ENCODE results near the gene SAMD4A. TPM values are rescaled to one million over a fixed set of nuclear protein-coding genes. Genes with fewer than 3 reads are reported as not detected.

SAMD4A gene
- total and polyA plus RNA-seq, 2 of the 4 experiments (the other 2 are of a cell fraction): 22.9 to 38.2 TPM

GRCh38 chr14:54728700-54729527, 162.0 kb downstream of the SAMD4A start:
- POLR2A ChIA-PET (ENCODE audit: unreplicated experiment): no interaction called here
- no peaks in the 10 kb centered on the region for H3K36me3 ChIP-seq (ENCODE audit: control insufficient read depth, insufficient read depth, low read length)

More at GRCh38 chr14:54728700-54729527, 162.0 kb downstream of the SAMD4A start:
- Histone ChIP-seq H3K27me3 (ENCODE audit: control insufficient read depth, insufficient read depth, low read length) (no peaks in the 10 kb centered on the region), H3K79me1 (ENCODE audit: low read depth in 1 of 2, low read length in 2 of 2) (peaks cover 49 to 83% of the 10 kb centered on the region in 2 experiments), H3K4me3 (ENCODE audit: insufficient read depth, low read depth, low read length) (no peak overlapping the region), H3K4me1 (ENCODE audit: control insufficient read depth, insufficient read depth, low read length) (peaks cover 20% of the 10 kb centered on the region), H2BK15ac (ENCODE audit: low read depth, low read length) (no peak overlapping the region), H3K4ac (ENCODE audit: low read depth, low read length) (no peak overlapping the region), H4K20me1 (ENCODE audit: insufficient read depth, low read length) (peaks cover 53% of the 10 kb centered on the region), H2BK5ac (ENCODE audit: low read depth, low read length, poor library complexity, severe bottlenecking) (no peak overlapping the region), H3K9ac (ENCODE audit: low read depth, low read length) (no peak overlapping the region), H3K14ac (replicated peaks; ENCODE audit: low read depth, low read length) (peak overlapping the region; percentile 60), H2BK120ac (ENCODE audit: low read depth, low read length) (no peak overlapping the region), H3K4me2 (ENCODE audit: low read depth, low read length) (no peak overlapping the region), H3K23ac (ENCODE audit: low read depth, low read length) (peak overlapping the region; percentile 14; the same call in 1 of the 2 replicates), H4K5ac (ENCODE audit: low read depth, low read length) (no peak overlapping the region), H3K27ac (ENCODE audit: insufficient read depth, low read length) (no peak overlapping the region), H3K18ac (ENCODE audit: low read depth, low read length) (no peak overlapping the region), H4K91ac (ENCODE audit: insufficient read depth, low read depth, low read length) (no peak overlapping the region), H3K9me1 (ENCODE audit: insufficient read depth, low read length) (peaks cover 25% of the 10 kb centered on the region), H3K9me3 (ENCODE audit: control insufficient read depth, insufficient read depth, low read length) (no peaks in the 10 kb centered on the region), H2AK5ac (ENCODE audit: low read depth, low read length) (no peak overlapping the region), H3K56ac (ENCODE audit: extremely low read depth, insufficient read depth, low read length) (no peak overlapping the region), H4K8ac (ENCODE audit: low read depth in 2 of 2, low read length in 2 of 2) (no peak overlapping the region), H2AK9ac (replicated peaks; ENCODE audit: low read depth, low read length, poor library complexity) (no peak overlapping the region), H2AFZ (replicated peaks; ENCODE audit: low read length, poor library complexity) (no peak overlapping the region), H2BK20ac (ENCODE audit: low read depth, low read length) (no peak overlapping the region)
- 100% methylated on average over 3 of the region's 9 CpGs; no CpG with 5 or more reads in 1 of the 2 experiments for WGBS, 2 experiments (ENCODE audit: extremely low coverage in 2 of 2, insufficient read length in 1 of 2)
- dilution Hi-C loops (cut with HindIII; ENCODE audit: low sequenced_read_pairs, unreplicated experiment): no loop called here
- in situ Hi-C loops (cut with MboI; ENCODE audit: low sequenced_read_pairs): no loop called here
- no TSS peak for BruUV-seq (replicated peaks)
- intact Hi-C loops (cut with micrococcal nuclease): no loop called here
- TF ChIP-seq SMC3 (IDR thresholded peaks at IDR 0.05; ENCODE audit: low read depth, low read length): no peak
- no peak for TF ChIP-seq FOS (IDR thresholded peaks at IDR 0.05; ENCODE audit: low read depth, low read length)
- TF ChIP-seq MAFK (IDR thresholded peaks at IDR 0.05; ENCODE audit: low read depth, low read length): no peak
- TF ChIP-seq CTCF (conservative IDR thresholded peaks at IDR 0.05; ENCODE audit: low read depth, low read length): no peak
- TF ChIP-seq CEBPB (IDR thresholded peaks at IDR 0.05; ENCODE audit: low read depth, low read length): no peak
- TF ChIP-seq BHLHE40 (IDR thresholded peaks at IDR 0.05; ENCODE audit: low read depth, low read length): no peak
- no peak for TF ChIP-seq USF2 (IDR thresholded peaks at IDR 0.05; ENCODE audit: low read depth, low read length)
- TF ChIP-seq MAZ (IDR thresholded peaks at IDR 0.05; ENCODE audit: borderline replicate concordance, low read depth, low read length): no peak
- TF ChIP-seq ELK1 (IDR thresholded peaks at IDR 0.05; ENCODE audit: borderline replicate concordance, low read depth, low read length): no peak
- no peak for TF ChIP-seq RCOR1 (IDR thresholded peaks at IDR 0.05; ENCODE audit: insufficient replicate concordance, low read length)
- TF ChIP-seq POLR2A (IDR thresholded peaks at IDR 0.05; ENCODE audit: low read depth, low read length): no peak
- no peak for TF ChIP-seq NFE2L2 (IDR thresholded peaks at IDR 0.05; ENCODE audit: low read depth, low read length)
- no peak for TF ChIP-seq RAD21 (IDR thresholded peaks at IDR 0.05; ENCODE audit: low read length)
- TF ChIP-seq RFX5 (IDR thresholded peaks at IDR 0.05; ENCODE audit: low read depth, low read length): no peak
- TF ChIP-seq MXI1 (IDR thresholded peaks at IDR 0.05; ENCODE audit: borderline replicate concordance, low read depth, low read length): no peak
- CTCF ChIA-PET: no interaction called here
- peak; percentile 49 for DNase-seq
- no peak for ATAC-seq (ENCODE audit: low read depth)
